ENCODE measurements around the gene MBNL2.

Gene MBNL2

GRCh38 chr13:97211300-97211699 is 10.8 kb upstream of the MBNL2 start:
- DNase-seq (ENCODE audit: low read depth in 2 of 2): no peak

- DNase-seq (ENCODE audit: low read depth in 2 of 2): no peak
These were observed 10.1 kb upstream of the MBNL2 start for GRCh38 chr13:97212004-97212403.

GRCh38 chr13:97212601-97213040 is 9.5 kb upstream of the MBNL2 start:
- DNase-seq (ENCODE audit: low read depth in 2 of 2): no peak

GRCh38 chr13:97214921-97215320 is 7.2 kb upstream of the MBNL2 start:
- no peak for DNase-seq (ENCODE audit: low read depth in 2 of 2)

GRCh38 chr13:97215325-97215724 is 6.8 kb upstream of the MBNL2 start:
- DNase-seq (ENCODE audit: low read depth in 2 of 2): no peak

GRCh38 chr13:97219226-97219625 is 2.9 kb upstream of the MBNL2 start:
- DNase-seq (ENCODE audit: low read depth in 2 of 2): no peak

- no peak for DNase-seq (ENCODE audit: low read depth in 2 of 2)
These were observed 1.8 kb upstream of the MBNL2 start for GRCh38 chr13:97220151-97220900.

- DNase-seq (ENCODE audit: low read depth in 2 of 2): no peak
These were observed 1.1 kb upstream of the MBNL2 start for GRCh38 chr13:97221046-97221445.

GRCh38 chr13:97221466-97221865 is 667 bp upstream of the MBNL2 start:
- DNase-seq (ENCODE audit: low read depth in 2 of 2): no peak

- no peak for DNase-seq (ENCODE audit: low read depth in 2 of 2)
These were observed 1.0 kb downstream of the MBNL2 start for GRCh38 chr13:97223037-97223710.

- DNase-seq (ENCODE audit: low read depth in 2 of 2): no peak
These were observed 1.8 kb downstream of the MBNL2 start for GRCh38 chr13:97223711-97224541.

- DNase-seq (ENCODE audit: low read depth in 2 of 2): no peak
These were observed 2.6 kb downstream of the MBNL2 start for GRCh38 chr13:97224544-97225300.

- no peak for DNase-seq (ENCODE audit: low read depth in 2 of 2)
These were observed 3.4 kb downstream of the MBNL2 start for GRCh38 chr13:97225533-97225932.

GRCh38 chr13:97226013-97226412 is 3.9 kb downstream of the MBNL2 start:
- no peak for DNase-seq (ENCODE audit: low read depth in 2 of 2)

- DNase-seq (ENCODE audit: low read depth in 2 of 2): no peak
These were observed 4.9 kb downstream of the MBNL2 start for GRCh38 chr13:97226788-97227627.

GRCh38 chr13:97228850-97229521 is 6.9 kb downstream of the MBNL2 start:
- DNase-seq (ENCODE audit: low read depth in 2 of 2): no peak

GRCh38 chr13:97229699-97230098 is 7.6 kb downstream of the MBNL2 start:
- no peak for DNase-seq (ENCODE audit: low read depth in 2 of 2)

- no peak for DNase-seq (ENCODE audit: low read depth in 2 of 2)
These were observed 9.1 kb downstream of the MBNL2 start for GRCh38 chr13:97231118-97231828.

- no peak for DNase-seq (ENCODE audit: low read depth in 2 of 2)
These were observed 9.7 kb downstream of the MBNL2 start for GRCh38 chr13:97231829-97232196.

GRCh38 chr13:97233499-97233898 is 11.4 kb downstream of the MBNL2 start:
- DNase-seq (ENCODE audit: low read depth in 2 of 2): no peak

Data from activated CD8-positive, alpha-beta memory T cell treated with anti-CD3 and anti-CD28 coated beads for 4 hours (primary cell).